Neural progenitor cell (in vitro differentiated cells): ENCODE results near the gene NCOR1. TPM values are rescaled to one million over a fixed set of nuclear protein-coding genes. Genes with fewer than 3 reads are reported as not detected.

Experiments used
- DNase-seq: peaks from one replicate; pipeline ENCODE4 v3.0.0-alpha.2; 2016; ENCODE audit warnings: low spot score
- H2AFZ ChIP-seq: fragments of 200-600 bp; sonication (generic); replicated peaks from 2 replicates; pipeline ENCODE4 v1.6.1; 2016; ENCODE audit warnings: antibody characterized with exemption
- H3F3A ChIP-seq: fragments of 200-600 bp; sonication (generic); 2 replicates; pipeline ENCODE4 v1.6.1; 2016; ENCODE audit warnings: antibody characterized with exemption, low read depth
- H3K27ac ChIP-seq: fragments of 200-600 bp; sonication (generic); 2 replicates; pipeline ENCODE4 v1.5.1; 2016; ENCODE audit warnings: mild to moderate bottlenecking
- H3K27me3 ChIP-seq: fragments of 200-600 bp; sonication (generic); 2 replicates; pipeline ENCODE4 v1.6.1; 2016; ENCODE audit warnings: mild to moderate bottlenecking, moderate library complexity
- H3K36me3 ChIP-seq: fragments of 200-600 bp; sonication (generic); 2 replicates; pipeline ENCODE4 v1.5.1; 2016
- H3K4me1 ChIP-seq: fragments of 200-600 bp; sonication (generic); 2 replicates; pipeline ENCODE4 v1.6.1; 2016; ENCODE audit warnings: mixed run types
- H3K4me2 ChIP-seq: fragments of 200-600 bp; sonication (generic); 2 replicates; pipeline ENCODE4 v1.6.1; 2016
- H3K4me3 ChIP-seq: fragments of 200-600 bp; sonication (generic); 2 replicates; pipeline ENCODE4 v1.5.1; 2016
- H3K79me2 ChIP-seq: fragments of 200-600 bp; sonication (generic); 2 replicates; pipeline ENCODE4 v1.6.1; 2016; ENCODE audit warnings: low read depth
- H3K9ac ChIP-seq: fragments of 200-600 bp; sonication (generic); 2 replicates; pipeline ENCODE4 v1.6.1; 2016
- H3K9me3 ChIP-seq: fragments of 200-600 bp; sonication (generic); 2 replicates; pipeline ENCODE4 v1.5.1; 2016; ENCODE audit warnings: low read depth
- H4K20me1 ChIP-seq: fragments of 200-600 bp; sonication (generic); 2 replicates; pipeline ENCODE4 v1.6.1; 2016; ENCODE audit warnings: low read depth
- H3K27ac Mint-ChIP-seq: 3 replicates; pipeline ENCODE4 v1.8.0; 2021; ENCODE audit warnings: mixed read lengths
- H3K27me3 Mint-ChIP-seq: 2 replicates; pipeline ENCODE4 v1.8.0; 2022; ENCODE audit warnings: low read depth, mild to moderate bottlenecking, inconsistent platforms, moderate library complexity, mixed read lengths; ENCODE audit not compliant: insufficient read depth
- H3K36me3 Mint-ChIP-seq: 3 replicates; pipeline ENCODE4 v1.8.0; 2021; ENCODE audit warnings: mixed read lengths
- H3K4me1 Mint-ChIP-seq: 3 replicates; pipeline ENCODE4 v1.8.0; 2021; ENCODE audit warnings: mixed read lengths
- H3K4me3 Mint-ChIP-seq: 3 replicates; pipeline ENCODE4 v1.8.0; 2021; ENCODE audit warnings: mild to moderate bottlenecking, moderate library complexity, mixed read lengths
- H3K9me3 Mint-ChIP-seq: 3 replicates; pipeline ENCODE4 v1.8.0; 2020; ENCODE audit warnings: mixed read lengths
- CTCF ChIP-seq: fragments of 200-600 bp; sonication (generic); IDR thresholded peaks from 2 replicates; pipeline ENCODE4 v1.5.1; 2017; ENCODE audit warnings: antibody characterized with exemption, mild to moderate bottlenecking
- EZH2 ChIP-seq: fragments of 200-600 bp; sonication (generic); IDR thresholded peaks from 2 replicates; pipeline ENCODE4 v1.6.1; 2017; ENCODE audit warnings: antibody characterized with exemption, mild to moderate bottlenecking, moderate library complexity
- EZH2phosphoT487 ChIP-seq: fragments of 200-600 bp; sonication (generic); IDR thresholded peaks from 2 replicates; pipeline ENCODE4 v1.6.1; 2017; ENCODE audit warnings: antibody characterized with exemption
- total RNA-seq: library from RNA; depleted of rRNA; stranded (reverse); fragments of >200 nt; gene quantifications from 2 replicates; pipeline ENCODE4 v1.2.3, GENCODE V29; 2015; ENCODE audit warnings: low replicate concordance

Gene NCOR1
- total RNA-seq, 1 donor from 2014 or later = 86.8 TPM

GRCh38 chr17:16123531-16123930 lies 91.8 kb downstream of the NCOR1 start:
- H3K4me1 Mint-ChIP-seq = no peaks in the 10 kb centered on the region
- Histone ChIP-seq H3K27me3 (no peaks in the 10 kb centered on the region), H4K20me1 (no peaks in the 10 kb centered on the region), H3K9ac (no peak overlapping the region), H3K4me2 (no peak overlapping the region), H3K9me3 (no peaks in the 10 kb centered on the region), H3K79me2 (no peaks in the 10 kb centered on the region), H3K4me1 (no peaks in the 10 kb centered on the region), H2AFZ (no peak overlapping the region), H3F3A (peaks cover 17% of the 10 kb centered on the region), H3K4me3 (no peak overlapping the region), H3K36me3 (peaks cover under 1% of the 10 kb centered on the region), H3K27ac (no peak overlapping the region)
- no peak overlapping the region for H3K4me3 Mint-ChIP-seq
- peaks cover 39% of the 10 kb centered on the region for H3K36me3 Mint-ChIP-seq
- no peak for DNase-seq
- no peaks in the 10 kb centered on the region for H3K27me3 Mint-ChIP-seq
- peak overlapping the region; percentile 17 for H3K27ac Mint-ChIP-seq
- TF ChIP-seq EZH2 (no peak), CTCF (no peak), EZH2phosphoT487 (no peak)
- no peaks in the 10 kb centered on the region for H3K9me3 Mint-ChIP-seq

- Mint-ChIP-seq H3K36me3 (peaks cover 39% of the 10 kb centered on the region), H3K4me3 (no peak overlapping the region), H3K27ac (no peak overlapping the region), H3K9me3 (no peaks in the 10 kb centered on the region), H3K27me3 (no peaks in the 10 kb centered on the region), H3K4me1 (no peaks in the 10 kb centered on the region)
- Histone ChIP-seq H3K36me3 (peaks cover 3% of the 10 kb centered on the region), H3K4me3 (no peak overlapping the region), H3K27ac (peak overlapping the region; percentile 10), H3K9ac (no peak overlapping the region), H3K27me3 (no peaks in the 10 kb centered on the region), H3F3A (peaks cover 13% of the 10 kb centered on the region), H3K79me2 (no peaks in the 10 kb centered on the region), H4K20me1 (no peaks in the 10 kb centered on the region), H2AFZ (no peak overlapping the region), H3K4me1 (no peaks in the 10 kb centered on the region), H3K9me3 (no peaks in the 10 kb centered on the region), H3K4me2 (no peak overlapping the region)
- DNase-seq = no peak
- no peak for TF ChIP-seq EZH2
- TF ChIP-seq EZH2phosphoT487 = no peak
- TF ChIP-seq CTCF = no peak
These were observed 92.5 kb downstream of the NCOR1 start for GRCh38 chr17:16122697-16123434.

GRCh38 chr17:16121915-16122314 lies 93.4 kb downstream of the NCOR1 start:
- Histone ChIP-seq H4K20me1 (no peaks in the 10 kb centered on the region), H3K36me3 (peaks cover 9% of the 10 kb centered on the region), H3K4me1 (no peaks in the 10 kb centered on the region), H3K4me3 (no peak overlapping the region), H2AFZ (no peak overlapping the region), H3K79me2 (no peaks in the 10 kb centered on the region), H3K27ac (no peak overlapping the region), H3K9me3 (no peaks in the 10 kb centered on the region), H3F3A (peaks cover 6% of the 10 kb centered on the region), H3K27me3 (no peaks in the 10 kb centered on the region), H3K9ac (no peak overlapping the region), H3K4me2 (no peak overlapping the region)
- DNase-seq = no peak
- Mint-ChIP-seq H3K36me3 (peaks cover 45% of the 10 kb centered on the region), H3K4me1 (no peaks in the 10 kb centered on the region), H3K9me3 (peaks cover 2% of the 10 kb centered on the region), H3K4me3 (no peak overlapping the region), H3K27ac (no peak overlapping the region), H3K27me3 (peaks cover 2% of the 10 kb centered on the region)
- no peak for TF ChIP-seq EZH2phosphoT487
- TF ChIP-seq EZH2 = no peak
- no peak for TF ChIP-seq CTCF
